Thyroid gland (tissue), 4 donors: ENCODE data around the gene PRPF8.
A peak's percentile ranks its signal among the peaks of the same experiment; 100 is the strongest.

ENCODE experiments used
- POLR2A ChIP-seq, 2 donors: fragments of 450-650 bp; IDR thresholded peaks; one replicate each; pipeline ENCODE4 v1.6.1; 2017; ENCODE audit warnings: antibody characterized with exemption in 2 of 2, mild to moderate bottlenecking in 2 of 2, moderate library complexity in 1 of 2
- TF ChIP-seq, protein P1 (sequence below), 6 experiments: fragments of 200-600 bp in 3 of 6; fragments of 450-650 bp in 3 of 6; sonication (generic) in 3 of 6; IDR thresholded peaks; one replicate each; pipeline ENCODE4 v1.5.1; 2016 to 2019; ENCODE audit warnings: antibody characterized with exemption in 6 of 6, mild to moderate bottlenecking in 2 of 6, inconsistent platforms in 1 of 6, moderate library complexity in 1 of 6

DNA sequence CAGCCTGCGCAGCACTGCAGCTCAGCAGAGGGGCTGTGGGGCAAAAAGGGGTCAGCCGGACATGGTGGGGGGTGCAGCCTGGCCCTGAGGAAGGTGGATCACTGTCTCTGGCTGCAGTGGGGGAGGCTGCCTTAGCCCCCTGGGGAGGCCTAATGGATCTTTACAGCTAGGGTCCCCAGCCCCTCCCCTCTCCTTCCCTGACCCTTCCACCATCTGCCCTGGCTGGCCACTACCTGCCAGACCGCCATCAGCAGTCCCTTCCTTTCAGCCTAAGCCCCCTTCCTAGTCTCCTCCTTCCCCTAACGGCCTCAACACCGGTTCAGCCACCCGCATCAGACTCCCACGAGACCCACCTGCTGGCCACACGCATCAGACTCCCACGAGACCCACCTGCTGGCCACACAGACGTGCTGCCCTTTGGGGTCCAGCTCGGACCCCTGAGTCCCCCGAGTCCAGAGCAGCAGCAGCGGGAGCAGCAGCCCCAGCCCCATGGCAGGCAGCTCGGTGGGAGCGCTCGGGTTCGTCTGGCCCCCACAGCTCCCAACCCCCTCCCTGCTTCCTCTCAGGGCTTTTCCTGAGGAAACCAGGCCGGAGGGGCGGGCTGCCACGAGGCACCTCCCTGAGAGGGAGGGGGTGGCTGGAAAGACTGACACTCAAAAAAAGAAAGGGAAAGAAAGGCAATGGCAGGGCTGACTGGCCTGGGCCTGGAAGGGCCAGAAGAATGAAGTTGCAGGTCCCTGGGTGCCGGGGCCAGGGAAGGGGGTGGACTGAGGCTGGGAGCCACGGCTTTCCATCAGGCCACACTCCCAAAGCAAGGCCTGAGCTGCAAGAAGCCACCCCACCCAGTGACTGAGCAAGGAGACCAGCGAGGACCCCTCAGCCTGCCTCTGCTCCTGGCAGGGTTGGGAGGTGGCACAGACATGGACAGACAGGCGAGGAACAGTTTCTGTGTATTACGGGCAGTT lies 39.2 kb downstream of the PRPF8 start, which contains the start of gene SCARF1:
- TF ChIP-seq, protein P1, sequence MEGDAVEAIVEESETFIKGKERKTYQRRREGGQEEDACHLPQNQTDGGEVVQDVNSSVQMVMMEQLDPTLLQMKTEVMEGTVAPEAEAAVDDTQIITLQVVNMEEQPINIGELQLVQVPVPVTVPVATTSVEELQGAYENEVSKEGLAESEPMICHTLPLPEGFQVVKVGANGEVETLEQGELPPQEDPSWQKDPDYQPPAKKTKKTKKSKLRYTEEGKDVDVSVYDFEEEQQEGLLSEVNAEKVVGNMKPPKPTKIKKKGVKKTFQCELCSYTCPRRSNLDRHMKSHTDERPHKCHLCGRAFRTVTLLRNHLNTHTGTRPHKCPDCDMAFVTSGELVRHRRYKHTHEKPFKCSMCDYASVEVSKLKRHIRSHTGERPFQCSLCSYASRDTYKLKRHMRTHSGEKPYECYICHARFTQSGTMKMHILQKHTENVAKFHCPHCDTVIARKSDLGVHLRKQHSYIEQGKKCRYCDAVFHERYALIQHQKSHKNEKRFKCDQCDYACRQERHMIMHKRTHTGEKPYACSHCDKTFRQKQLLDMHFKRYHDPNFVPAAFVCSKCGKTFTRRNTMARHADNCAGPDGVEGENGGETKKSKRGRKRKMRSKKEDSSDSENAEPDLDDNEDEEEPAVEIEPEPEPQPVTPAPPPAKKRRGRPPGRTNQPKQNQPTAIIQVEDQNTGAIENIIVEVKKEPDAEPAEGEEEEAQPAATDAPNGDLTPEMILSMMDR (IDR thresholded peaks at IDR 0.05): no peak
- peak in 1 of 2 donors; percentile 36 for TF ChIP-seq POLR2A (IDR thresholded peaks at IDR 0.05)
